Measurements from ENCODE around the gene BBIP1. TPM values are rescaled to one million over a fixed set of nuclear protein-coding genes. Genes with fewer than 3 reads are reported as not detected.

BBIP1 gene
- total RNA-seq, 4 donors from 2014 or later: 7.8 to 16.8 (median 12.4) TPM

DNA sequence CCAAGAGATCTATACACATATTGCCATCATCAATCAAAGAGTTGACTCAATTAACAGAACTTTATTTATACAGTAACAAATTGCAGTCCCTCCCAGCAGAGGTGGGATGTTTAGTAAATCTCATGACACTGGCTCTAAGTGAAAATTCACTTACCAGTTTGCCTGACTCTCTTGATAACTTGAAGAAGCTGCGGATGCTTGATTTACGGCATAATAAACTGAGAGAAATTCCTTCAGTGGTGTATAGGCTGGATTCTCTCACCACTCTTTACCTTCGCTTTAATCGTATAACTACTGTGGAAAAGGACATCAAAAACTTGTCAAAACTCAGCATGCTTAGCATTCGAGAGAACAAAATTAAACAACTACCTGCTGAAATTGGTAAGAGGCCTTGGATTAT lies 45.7 kb upstream of the BBIP1 start:
- Histone ChIP-seq H3K27me3 (no peaks in the 10 kb centered on the region), H3K27ac (no peak overlapping the region), H3K4me1 (peaks cover 0 to 37% (median under 1%) of the 10 kb centered on the region in 3 donors), H3K4me3 (no peak overlapping the region), H3K9me3 (no peaks in the 10 kb centered on the region), H3K36me3 (peaks cover 0 to 13% (median 0%) of the 10 kb centered on the region in 3 donors)
- TF ChIP-seq POLR2A (IDR thresholded peaks at IDR 0.05): no peak
- TF ChIP-seq, protein P1, sequence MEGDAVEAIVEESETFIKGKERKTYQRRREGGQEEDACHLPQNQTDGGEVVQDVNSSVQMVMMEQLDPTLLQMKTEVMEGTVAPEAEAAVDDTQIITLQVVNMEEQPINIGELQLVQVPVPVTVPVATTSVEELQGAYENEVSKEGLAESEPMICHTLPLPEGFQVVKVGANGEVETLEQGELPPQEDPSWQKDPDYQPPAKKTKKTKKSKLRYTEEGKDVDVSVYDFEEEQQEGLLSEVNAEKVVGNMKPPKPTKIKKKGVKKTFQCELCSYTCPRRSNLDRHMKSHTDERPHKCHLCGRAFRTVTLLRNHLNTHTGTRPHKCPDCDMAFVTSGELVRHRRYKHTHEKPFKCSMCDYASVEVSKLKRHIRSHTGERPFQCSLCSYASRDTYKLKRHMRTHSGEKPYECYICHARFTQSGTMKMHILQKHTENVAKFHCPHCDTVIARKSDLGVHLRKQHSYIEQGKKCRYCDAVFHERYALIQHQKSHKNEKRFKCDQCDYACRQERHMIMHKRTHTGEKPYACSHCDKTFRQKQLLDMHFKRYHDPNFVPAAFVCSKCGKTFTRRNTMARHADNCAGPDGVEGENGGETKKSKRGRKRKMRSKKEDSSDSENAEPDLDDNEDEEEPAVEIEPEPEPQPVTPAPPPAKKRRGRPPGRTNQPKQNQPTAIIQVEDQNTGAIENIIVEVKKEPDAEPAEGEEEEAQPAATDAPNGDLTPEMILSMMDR (IDR thresholded peaks at IDR 0.05): no peak
- intact Hi-C loops (cut with DNase I): no loop called here
- no peak for DNase-seq
- WGBS, 2 donors: 95 to 96% methylated on average over 5 of the region's 5 CpGs

DNA sequence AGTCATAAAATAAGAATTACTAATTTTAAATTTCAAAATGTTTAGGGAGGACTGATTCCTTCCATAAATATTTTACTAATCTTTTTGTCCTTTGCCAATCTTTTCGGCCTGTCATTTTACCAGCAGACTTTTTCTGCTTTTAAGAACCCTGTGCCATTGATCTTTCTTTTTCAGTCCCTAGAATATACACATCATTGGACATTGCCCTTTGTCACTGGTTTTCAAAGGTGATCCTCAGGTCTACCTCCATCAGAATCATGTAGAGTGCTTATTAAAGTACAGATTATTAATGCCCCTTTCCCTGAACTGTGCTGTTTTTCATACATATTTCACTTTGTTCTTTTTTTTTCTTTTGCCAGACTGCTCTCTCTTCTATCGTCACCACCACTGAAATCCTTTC lies 44.2 kb upstream of the BBIP1 start:
- Histone ChIP-seq H3K27ac (no peak overlapping the region), H3K27me3 (no peaks in the 10 kb centered on the region), H3K4me3 (no peak overlapping the region), H3K36me3 (peaks cover 0 to 13% (median 0%) of the 10 kb centered on the region in 3 donors), H3K9me3 (no peaks in the 10 kb centered on the region), H3K4me1 (peaks cover 0 to 44% (median 5%) of the 10 kb centered on the region in 3 donors)
- intact Hi-C loops (cut with DNase I): no loop called here
- no peak for DNase-seq
- WGBS, 2 donors: 77 to 85% methylated on average over 2 of the region's 2 CpGs
- no peak for TF ChIP-seq POLR2A (IDR thresholded peaks at IDR 0.05)
- TF ChIP-seq, protein P1 (IDR thresholded peaks at IDR 0.05): no peak

- DNase-seq: no peak
- no peak for TF ChIP-seq POLR2A (IDR thresholded peaks at IDR 0.05)
- TF ChIP-seq, protein P1 (IDR thresholded peaks at IDR 0.05): no peak
Measured at GRCh38 chr10:110962443-110962842, 43.5 kb upstream of the BBIP1 start.

DNA sequence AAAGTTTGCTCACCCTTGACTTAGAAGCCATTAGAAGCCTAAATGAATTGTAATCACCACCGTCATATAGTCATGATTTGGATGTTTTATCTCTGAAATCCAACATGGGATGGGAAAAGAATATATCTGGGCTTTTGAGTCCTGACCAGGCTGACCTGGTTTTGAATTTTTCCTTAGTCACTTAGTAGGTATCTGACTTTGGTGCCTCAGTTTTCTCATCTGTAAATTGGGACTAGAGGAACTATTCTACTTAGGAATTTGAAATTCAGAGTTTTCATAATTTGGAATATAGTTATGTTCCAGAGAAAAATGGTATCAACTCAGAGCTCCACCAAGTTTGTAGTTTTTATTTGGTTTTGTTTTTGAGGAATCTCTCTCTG lies 41.3 kb upstream of the BBIP1 start:
- no peaks in the 10 kb centered on the region for H3K27me3 ChIP-seq
- 94 to 100% methylated on average over 1 of the region's 1 CpG for whole genome bisulfite sequencing, 2 donors
- H3K27ac ChIP-seq: no peak overlapping the region
- no peak overlapping the region for H3K4me3 ChIP-seq
- TF ChIP-seq POLR2A (IDR thresholded peaks at IDR 0.05): no peak
- TF ChIP-seq, protein P1 (IDR thresholded peaks at IDR 0.05): no peak
- intact Hi-C loops (cut with DNase I): no loop called here
- H3K36me3 ChIP-seq: peaks cover 0 to 7% (median 0%) of the 10 kb centered on the region in 3 donors
- peaks cover 0 to 35% (median 5%) of the 10 kb centered on the region in 3 donors for H3K4me1 ChIP-seq
- no peaks in the 10 kb centered on the region for H3K9me3 ChIP-seq
- DNase-seq: no peak

More at GRCh38 chr10:110962443-110962842, 43.5 kb upstream of the BBIP1 start:
- Histone ChIP-seq H3K9me3 (no peaks in the 10 kb centered on the region), H3K27me3 (no peaks in the 10 kb centered on the region), H3K4me3 (no peak overlapping the region), H3K4me1 (peaks cover 0 to 44% (median 5%) of the 10 kb centered on the region in 3 donors), H3K27ac (no peak overlapping the region), H3K36me3 (peaks cover 0 to 8% (median 0%) of the 10 kb centered on the region in 3 donors)
- intact Hi-C loops (cut with DNase I): no loop called here
- WGBS, 2 donors: 83 to 88% methylated on average over 2 of the region's 2 CpGs

GRCh38 chr10:110959379-110960332 lies 40.7 kb upstream of the BBIP1 start:
- 26 to 32% methylated on average over 4 of the region's 4 CpGs for WGBS, 2 donors
- intact Hi-C loops (cut with DNase I): no loop called here
- Histone ChIP-seq H3K36me3 (peaks cover 0 to 3% (median 0%) of the 10 kb centered on the region in 3 donors), H3K4me3 (no peak overlapping the region), H3K27me3 (no peaks in the 10 kb centered on the region), H3K27ac (no peak overlapping the region), H3K4me1 (peaks cover 0 to 31% (median 5%) of the 10 kb centered on the region in 3 donors), H3K9me3 (no peaks in the 10 kb centered on the region)
- TF ChIP-seq, protein P1 (IDR thresholded peaks at IDR 0.05): no peak
- no peak for TF ChIP-seq POLR2A (IDR thresholded peaks at IDR 0.05)
- no peak for DNase-seq

Measured in esophagus squamous epithelium (tissue), 5 donors.